Ectodermal cell (in vitro differentiated cells): ENCODE measurements around the gene MGAT5.

ENCODE experiments used
- H3K27ac ChIP-seq: 2 replicates; pipeline ENCODE4 v1.7.0; 2013; ENCODE audit warnings: mild to moderate bottlenecking, low read depth, low read length; ENCODE audit not compliant: insufficient read depth, poor library complexity, severe bottlenecking
- H3K27me3 ChIP-seq: 2 replicates; pipeline ENCODE4 v1.7.0; 2013; ENCODE audit warnings: mild to moderate bottlenecking, low read length; ENCODE audit not compliant: insufficient read depth, control insufficient read depth, poor library complexity, severe bottlenecking
- H3K36me3 ChIP-seq: one replicate; pipeline ENCODE4 v1.7.0; 2013; ENCODE audit warnings: low read length; ENCODE audit not compliant: control insufficient read depth, insufficient read depth
- H3K4me1 ChIP-seq: one replicate; pipeline ENCODE4 v1.7.0; 2013; ENCODE audit warnings: low read length; ENCODE audit not compliant: control insufficient read depth, insufficient read depth
- H3K4me3 ChIP-seq: 2 replicates; pipeline ENCODE4 v1.7.0; 2013; ENCODE audit warnings: low read depth, low read length, control low read depth; ENCODE audit not compliant: insufficient read depth
- H3K9me3 ChIP-seq: 2 replicates; pipeline ENCODE4 v1.7.0; 2013; ENCODE audit warnings: mild to moderate bottlenecking, low read length, moderate library complexity; ENCODE audit not compliant: control insufficient read depth
- WGBS, 2 experiments: methylation state at CpG; one replicate each; pipeline ENCODE4 v1.1.7; 2013; ENCODE audit warnings: missing lambda C conversion rate in 2 of 2; 5-methylcytosine and 5-hydroxymethylcytosine counted together

The MGAT5 gene

GRCh38 chr2:134357814-134358213 lies 103.9 kb downstream of the MGAT5 start:
- Histone ChIP-seq H3K27ac (no peak overlapping the region), H3K9me3 (no peaks in the 10 kb centered on the region), H3K36me3 (no peaks in the 10 kb centered on the region), H3K27me3 (no peaks in the 10 kb centered on the region), H3K4me1 (peaks cover 8% of the 10 kb centered on the region), H3K4me3 (no peak overlapping the region)
- 91% methylated on average over 3 of the region's 3 CpGs; no CpG with 5 or more reads in 1 of the 2 experiments for WGBS, 2 experiments

- Histone ChIP-seq H3K27me3 (no peaks in the 10 kb centered on the region), H3K4me3 (no peak overlapping the region), H3K27ac (no peak overlapping the region), H3K4me1 (peaks cover 8% of the 10 kb centered on the region), H3K9me3 (no peaks in the 10 kb centered on the region), H3K36me3 (no peaks in the 10 kb centered on the region)
- WGBS, 2 experiments: 94 to 96% methylated on average over 9 to 10 of the region's 10 CpGs
These were observed 105.7 kb downstream of the MGAT5 start for GRCh38 chr2:134359367-134360081.

GRCh38 chr2:134360745-134361487 lies 107.0 kb downstream of the MGAT5 start:
- Histone ChIP-seq H3K27me3 (no peaks in the 10 kb centered on the region), H3K36me3 (no peaks in the 10 kb centered on the region), H3K27ac (no peak overlapping the region), H3K4me3 (no peak overlapping the region), H3K4me1 (peaks cover 8% of the 10 kb centered on the region), H3K9me3 (no peaks in the 10 kb centered on the region)
- 90 to 93% methylated on average over 10 of the region's 10 CpGs for WGBS, 2 experiments

GRCh38 chr2:134361648-134362047 lies 107.8 kb downstream of the MGAT5 start:
- H3K4me3 ChIP-seq: no peak overlapping the region
- no peaks in the 10 kb centered on the region for H3K27me3 ChIP-seq
- H3K4me1 ChIP-seq: peaks cover 8% of the 10 kb centered on the region
- WGBS, 2 experiments: 90 to 91% methylated on average over 1 of the region's 1 CpG
- no peak overlapping the region for H3K27ac ChIP-seq
- H3K9me3 ChIP-seq: no peaks in the 10 kb centered on the region
- no peaks in the 10 kb centered on the region for H3K36me3 ChIP-seq

GRCh38 chr2:134362152-134362668 lies 108.3 kb downstream of the MGAT5 start:
- 95 to 100% methylated on average over 1 of the region's 1 CpG for WGBS, 2 experiments
- peaks cover 8% of the 10 kb centered on the region for H3K4me1 ChIP-seq
- H3K4me3 ChIP-seq: no peak overlapping the region
- no peaks in the 10 kb centered on the region for H3K27me3 ChIP-seq
- no peaks in the 10 kb centered on the region for H3K9me3 ChIP-seq
- H3K36me3 ChIP-seq: no peaks in the 10 kb centered on the region
- no peak overlapping the region for H3K27ac ChIP-seq

GRCh38 chr2:134362740-134363139 lies 108.9 kb downstream of the MGAT5 start:
- Histone ChIP-seq H3K27ac (no peak overlapping the region), H3K9me3 (no peaks in the 10 kb centered on the region), H3K27me3 (no peaks in the 10 kb centered on the region), H3K36me3 (no peaks in the 10 kb centered on the region), H3K4me3 (no peak overlapping the region), H3K4me1 (peaks cover 8% of the 10 kb centered on the region)
- 85 to 100% methylated on average over 1 of the region's 1 CpG for WGBS, 2 experiments

- WGBS, 2 experiments: 87 to 91% methylated on average over 3 of the region's 3 CpGs
These were observed 111.5 kb downstream of the MGAT5 start for GRCh38 chr2:134365356-134365755.

GRCh38 chr2:134366359-134366758 lies 112.5 kb downstream of the MGAT5 start:
- Histone ChIP-seq H3K36me3 (no peaks in the 10 kb centered on the region), H3K4me3 (no peak overlapping the region), H3K9me3 (no peaks in the 10 kb centered on the region), H3K27me3 (no peaks in the 10 kb centered on the region), H3K27ac (no peak overlapping the region), H3K4me1 (peaks cover 8% of the 10 kb centered on the region)
- WGBS, 2 experiments: 94 to 96% methylated on average over 6 of the region's 6 CpGs

More at GRCh38 chr2:134365356-134365755, 111.5 kb downstream of the MGAT5 start:
- Histone ChIP-seq H3K27me3 (no peaks in the 10 kb centered on the region), H3K4me1 (peaks cover 12% of the 10 kb centered on the region), H3K4me3 (no peak overlapping the region), H3K36me3 (no peaks in the 10 kb centered on the region), H3K9me3 (no peaks in the 10 kb centered on the region), H3K27ac (no peak overlapping the region)

- no peaks in the 10 kb centered on the region for H3K27me3 ChIP-seq
- 94 to 97% methylated on average over 2 of the region's 2 CpGs for WGBS, 2 experiments
- peaks cover 4% of the 10 kb centered on the region for H3K4me1 ChIP-seq
- no peaks in the 10 kb centered on the region for H3K36me3 ChIP-seq
- no peak overlapping the region for H3K27ac ChIP-seq
- H3K9me3 ChIP-seq: no peaks in the 10 kb centered on the region
- H3K4me3 ChIP-seq: no peak overlapping the region
These were observed 113.3 kb downstream of the MGAT5 start for GRCh38 chr2:134367213-134367612.
